ENCODE results near the gene LRRK2. TPM values are rescaled to one million over a fixed set of nuclear protein-coding genes. Genes with fewer than 3 reads are reported as not detected.

LRRK2 gene
- total and polyA plus RNA-seq, 2 of the 8 experiments (the other 6 are each of a cell fraction or from before 2014, with no cell fraction given) = 0.06 to 0.13 TPM

DNA sequence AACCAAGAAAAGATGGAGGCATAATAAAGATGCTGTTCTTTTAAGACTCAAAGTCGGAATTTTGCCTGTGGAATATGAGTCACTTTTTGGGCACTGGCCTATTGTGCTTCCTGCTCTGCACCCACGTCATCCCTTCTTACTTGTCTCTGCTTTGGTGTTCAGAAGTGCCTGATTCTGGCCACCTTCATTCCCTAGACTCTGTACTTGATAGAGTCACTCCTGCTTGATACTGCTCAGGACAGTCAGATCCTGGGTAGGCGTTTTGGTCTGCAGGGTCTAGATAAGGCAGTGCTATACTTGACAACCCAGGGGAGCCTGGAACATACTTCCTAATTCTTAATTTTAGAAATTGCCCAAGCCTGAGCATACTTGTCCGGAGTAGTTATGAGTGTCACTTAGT lies 1.9 kb downstream of the LRRK2 start:
- FAIRE-seq = no peak
- TF ChIP-seq BACH1 (IDR thresholded peaks at IDR 0.05; ENCODE audit: low read length) = no peak

More for the DNA sequence above, 1.9 kb downstream of the LRRK2 start:
- no peak overlapping the region for H3K4me3 ChIP-seq (ENCODE audit: extremely low read depth in 1 of 4, insufficient read depth in 2 of 4, low read depth in 3 of 4, low read length in 4 of 4)
- peaks cover 6% of the 10 kb centered on the region; the same call in 1 of the 2 replicates for H3K23me2 ChIP-seq (ENCODE audit: low read depth, low read length)
- no peak overlapping the region for H3K4me2 ChIP-seq (ENCODE audit: insufficient read depth in 1 of 2, low read depth in 2 of 2, low read length in 2 of 2)
- H3K4ac ChIP-seq (replicated peaks; ENCODE audit: insufficient read length, low read depth, low read length) = no peak overlapping the region
- WGBS, 2 experiments (ENCODE audit: extremely low coverage in 1 of 2, insufficient coverage in 1 of 2, insufficient read length in 1 of 2, insufficient replicate concordance in 2 of 2, low coverage in 1 of 2, low lambda C conversion rate in 2 of 2, missing lambda C conversion rate in 1 of 2) = 88% methylated on average over 4 of the region's 4 CpGs; no CpG with 5 or more reads in 1 of the 2 experiments
- H3K9ac ChIP-seq (replicated peaks in 1 of 4; ENCODE audit: extremely low read depth in 1 of 4, low read depth in 3 of 4, low read length in 3 of 4) = no peak overlapping the region
- no peaks in the 10 kb centered on the region for H3K36me3 ChIP-seq (ENCODE audit: control insufficient read depth in 2 of 4, insufficient read depth in 4 of 4, low read length in 3 of 4)
- no peak overlapping the region for H4K8ac ChIP-seq (ENCODE audit: extremely low read depth, insufficient read depth, low read length)
- DNase-seq (ENCODE audit: low read depth in 1 of 2, low spot score in 2 of 2) = no peak
- no peak overlapping the region for H2BK15ac ChIP-seq (ENCODE audit: low read length)
- no peak overlapping the region for H2BK20ac ChIP-seq (ENCODE audit: low read length)
- ChIA-PET POLR2A (ENCODE audit: partially characterized antibody) (no interaction called here), CTCF (ENCODE audit: partially characterized antibody) (no interaction called here)
- no peak overlapping the region for H2BK12ac ChIP-seq (ENCODE audit: low read depth, low read length)
- no peak overlapping the region for H4K91ac ChIP-seq (replicated peaks; ENCODE audit: insufficient read length, low read length)
- H3K18ac ChIP-seq (ENCODE audit: extremely low read depth, low read length) = no peak overlapping the region
- peaks cover 0 to 24% (median 11%) of the 10 kb centered on the region in 4 experiments; a peak in 4 of 7 replicates for H3K27me3 ChIP-seq (replicated peaks in 1 of 4; ENCODE audit: control insufficient read depth in 3 of 4, extremely low read depth in 1 of 4, insufficient read depth in 3 of 4, low read length in 3 of 4)
- no peak overlapping the region for H2BK5ac ChIP-seq (ENCODE audit: low read depth, low read length)
- no peaks in the 10 kb centered on the region for H3K79me1 ChIP-seq (ENCODE audit: low read depth, low read length)
- no peak overlapping the region for H2BK120ac ChIP-seq (replicated peaks; ENCODE audit: low read depth, low read length)
- no peaks in the 10 kb centered on the region for H3K9me3 ChIP-seq (ENCODE audit: insufficient read depth in 2 of 2, low read depth in 1 of 2, low read length in 1 of 2)
- H3K4me1 ChIP-seq (replicated peaks in 1 of 4; ENCODE audit: control insufficient read depth in 3 of 4, insufficient read depth in 4 of 4, low read length in 3 of 4) = no peaks in the 10 kb centered on the region; a peak in 2 of 7 replicates
- no peak overlapping the region for H4K5ac ChIP-seq (ENCODE audit: insufficient read length, low read depth, low read length)
- no peak overlapping the region for H3K14ac ChIP-seq (ENCODE audit: insufficient read length)
- no peaks in the 10 kb centered on the region for H3K79me2 ChIP-seq (ENCODE audit: control insufficient read depth in 1 of 2, insufficient read depth in 2 of 2, low read length in 2 of 2)
- H4K20me1 ChIP-seq (replicated peaks in 1 of 2; ENCODE audit: control insufficient read depth in 1 of 2, insufficient read depth in 2 of 2, low read length in 2 of 2) = no peaks in the 10 kb centered on the region
- no peak overlapping the region for H2AFZ ChIP-seq (ENCODE audit: low read length)
- no peak overlapping the region for H2AK5ac ChIP-seq (ENCODE audit: low read depth, low read length)
- H3K56ac ChIP-seq (replicated peaks; ENCODE audit: insufficient read length, low read depth, low read length) = no peak overlapping the region
- H3K23ac ChIP-seq (ENCODE audit: insufficient read length) = no peak overlapping the region
- H3K27ac ChIP-seq (ENCODE audit: low read depth, low read length) = no peak overlapping the region
